Measurements from ENCODE around the gene MCTP1.

The MCTP1 gene

DNA sequence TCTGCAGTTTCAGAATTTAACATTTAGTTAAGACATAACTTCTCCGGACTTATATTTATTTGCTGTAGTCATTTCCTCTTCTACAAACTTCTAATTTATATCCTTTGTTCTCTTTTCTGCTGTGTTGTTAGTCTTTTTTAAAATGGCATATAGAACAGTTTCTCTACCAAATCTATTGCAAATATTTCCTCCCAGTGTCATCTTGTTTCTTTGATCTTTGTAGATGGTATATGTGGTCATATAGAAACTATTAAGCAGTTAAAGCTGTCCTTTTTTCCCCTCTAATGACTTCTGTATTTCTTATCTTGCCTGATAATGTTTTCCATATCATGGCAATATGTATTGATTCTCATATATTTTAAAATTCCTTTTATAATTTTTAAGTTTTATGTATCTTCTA, 264.5 kb downstream of the MCTP1 start:
- no peak for ATAC-seq
- TF ChIP-seq ZNF8 (CRISPR knock-in tag; IDR thresholded peaks at IDR 0.05), result no peak
- TF ChIP-seq RARB (CRISPR knock-in tag; IDR thresholded peaks at IDR 0.05), result no peak
- no peak for TF ChIP-seq ESRRG (CRISPR knock-in tag; IDR thresholded peaks at IDR 0.05)
- TF ChIP-seq PPARA (CRISPR knock-in tag; IDR thresholded peaks at IDR 0.05; ENCODE audit: borderline replicate concordance), result no peak
- no peak for TF ChIP-seq BACH2 (CRISPR knock-in tag; IDR thresholded peaks at IDR 0.05; ENCODE audit: borderline replicate concordance)
- TF ChIP-seq SNAI2 (CRISPR knock-in tag; IDR thresholded peaks at IDR 0.05), result no peak
- no peak for TF ChIP-seq TCF4 (CRISPR knock-in tag; IDR thresholded peaks at IDR 0.05; ENCODE audit: borderline replicate concordance)
- TF ChIP-seq, protein P1, sequence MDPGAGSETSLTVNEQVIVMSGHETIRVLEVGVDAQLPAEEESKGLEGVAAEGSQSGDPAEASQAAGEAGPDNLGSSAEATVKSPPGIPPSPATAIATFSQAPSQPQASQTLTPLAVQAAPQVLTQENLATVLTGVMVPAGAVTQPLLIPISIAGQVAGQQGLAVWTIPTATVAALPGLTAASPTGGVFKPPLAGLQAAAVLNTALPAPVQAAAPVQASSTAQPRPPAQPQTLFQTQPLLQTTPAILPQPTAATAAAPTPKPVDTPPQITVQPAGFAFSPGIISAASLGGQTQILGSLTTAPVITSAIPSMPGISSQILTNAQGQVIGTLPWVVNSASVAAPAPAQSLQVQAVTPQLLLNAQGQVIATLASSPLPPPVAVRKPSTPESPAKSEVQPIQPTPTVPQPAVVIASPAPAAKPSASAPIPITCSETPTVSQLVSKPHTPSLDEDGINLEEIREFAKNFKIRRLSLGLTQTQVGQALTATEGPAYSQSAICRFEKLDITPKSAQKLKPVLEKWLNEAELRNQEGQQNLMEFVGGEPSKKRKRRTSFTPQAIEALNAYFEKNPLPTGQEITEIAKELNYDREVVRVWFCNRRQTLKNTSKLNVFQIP (CRISPR knock-in tag; IDR thresholded peaks at IDR 0.05; ENCODE audit: borderline replicate concordance, low read depth), result no peak
- TF ChIP-seq ZFP3 (CRISPR knock-in tag; IDR thresholded peaks at IDR 0.05), result no peak
- TF ChIP-seq, protein P2, sequence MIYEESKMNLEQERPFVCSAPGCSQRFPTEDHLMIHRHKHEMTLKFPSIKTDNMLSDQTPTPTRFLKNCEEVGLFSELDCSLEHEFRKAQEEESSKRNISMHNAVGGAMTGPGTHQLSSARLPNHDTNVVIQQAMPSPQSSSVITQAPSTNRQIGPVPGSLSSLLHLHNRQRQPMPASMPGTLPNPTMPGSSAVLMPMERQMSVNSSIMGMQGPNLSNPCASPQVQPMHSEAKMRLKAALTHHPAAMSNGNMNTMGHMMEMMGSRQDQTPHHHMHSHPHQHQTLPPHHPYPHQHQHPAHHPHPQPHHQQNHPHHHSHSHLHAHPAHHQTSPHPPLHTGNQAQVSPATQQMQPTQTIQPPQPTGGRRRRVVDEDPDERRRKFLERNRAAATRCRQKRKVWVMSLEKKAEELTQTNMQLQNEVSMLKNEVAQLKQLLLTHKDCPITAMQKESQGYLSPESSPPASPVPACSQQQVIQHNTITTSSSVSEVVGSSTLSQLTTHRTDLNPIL (CRISPR knock-in tag; IDR thresholded peaks at IDR 0.05; ENCODE audit: low read depth), result no peak
- TF ChIP-seq, protein P3, sequence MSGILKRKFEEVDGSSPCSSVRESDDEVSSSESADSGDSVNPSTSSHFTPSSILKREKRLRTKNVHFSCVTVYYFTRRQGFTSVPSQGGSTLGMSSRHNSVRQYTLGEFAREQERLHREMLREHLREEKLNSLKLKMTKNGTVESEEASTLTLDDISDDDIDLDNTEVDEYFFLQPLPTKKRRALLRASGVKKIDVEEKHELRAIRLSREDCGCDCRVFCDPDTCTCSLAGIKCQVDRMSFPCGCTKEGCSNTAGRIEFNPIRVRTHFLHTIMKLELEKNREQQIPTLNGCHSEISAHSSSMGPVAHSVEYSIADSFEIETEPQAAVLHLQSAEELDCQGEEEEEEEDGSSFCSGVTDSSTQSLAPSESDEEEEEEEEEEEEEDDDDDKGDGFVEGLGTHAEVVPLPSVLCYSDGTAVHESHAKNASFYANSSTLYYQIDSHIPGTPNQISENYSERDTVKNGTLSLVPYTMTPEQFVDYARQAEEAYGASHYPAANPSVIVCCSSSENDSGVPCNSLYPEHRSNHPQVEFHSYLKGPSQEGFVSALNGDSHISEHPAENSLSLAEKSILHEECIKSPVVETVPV (CRISPR knock-in tag; IDR thresholded peaks at IDR 0.05), result no peak
- TF ChIP-seq ZNF70 (CRISPR knock-in tag; IDR thresholded peaks at IDR 0.05), result no peak
- TF ChIP-seq, protein P4, sequence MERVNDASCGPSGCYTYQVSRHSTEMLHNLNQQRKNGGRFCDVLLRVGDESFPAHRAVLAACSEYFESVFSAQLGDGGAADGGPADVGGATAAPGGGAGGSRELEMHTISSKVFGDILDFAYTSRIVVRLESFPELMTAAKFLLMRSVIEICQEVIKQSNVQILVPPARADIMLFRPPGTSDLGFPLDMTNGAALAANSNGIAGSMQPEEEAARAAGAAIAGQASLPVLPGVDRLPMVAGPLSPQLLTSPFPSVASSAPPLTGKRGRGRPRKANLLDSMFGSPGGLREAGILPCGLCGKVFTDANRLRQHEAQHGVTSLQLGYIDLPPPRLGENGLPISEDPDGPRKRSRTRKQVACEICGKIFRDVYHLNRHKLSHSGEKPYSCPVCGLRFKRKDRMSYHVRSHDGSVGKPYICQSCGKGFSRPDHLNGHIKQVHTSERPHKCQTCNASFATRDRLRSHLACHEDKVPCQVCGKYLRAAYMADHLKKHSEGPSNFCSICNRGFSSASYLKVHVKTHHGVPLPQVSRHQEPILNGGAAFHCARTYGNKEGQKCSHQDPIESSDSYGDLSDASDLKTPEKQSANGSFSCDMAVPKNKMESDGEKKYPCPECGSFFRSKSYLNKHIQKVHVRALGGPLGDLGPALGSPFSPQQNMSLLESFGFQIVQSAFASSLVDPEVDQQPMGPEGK (CRISPR knock-in tag; IDR thresholded peaks at IDR 0.05; ENCODE audit: borderline replicate concordance), result no peak
- TF ChIP-seq ARNTL (CRISPR knock-in tag; IDR thresholded peaks at IDR 0.05; ENCODE audit: borderline replicate concordance, low read depth), result no peak
- no peak for TF ChIP-seq OSR1 (CRISPR knock-in tag; IDR thresholded peaks at IDR 0.05)

DNA sequence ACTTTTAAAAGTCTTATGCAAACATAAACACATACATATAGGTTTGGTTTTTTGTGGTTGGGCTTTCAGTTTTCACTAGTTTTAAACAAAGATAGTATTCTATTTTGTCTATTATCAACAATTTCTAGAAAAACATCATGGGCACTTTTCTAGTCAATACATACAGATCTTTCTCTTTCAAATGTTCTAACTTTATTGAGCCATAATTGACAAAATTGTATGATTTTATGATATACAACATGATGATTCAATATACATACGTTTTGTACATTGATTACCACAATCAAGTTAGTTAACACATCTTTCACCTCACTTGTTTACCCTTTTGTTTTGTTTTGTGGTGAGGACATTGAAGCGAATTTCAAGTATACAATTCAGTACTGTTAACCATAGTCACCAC, 265.9 kb downstream of the MCTP1 start:
- TF ChIP-seq ZFP30 (CRISPR knock-in tag; IDR thresholded peaks at IDR 0.05) (no peak), TCF4 (CRISPR knock-in tag; IDR thresholded peaks at IDR 0.05; ENCODE audit: borderline replicate concordance) (no peak), CSDC2 (CRISPR knock-in tag; IDR thresholded peaks at IDR 0.05) (no peak), OSR1 (CRISPR knock-in tag; IDR thresholded peaks at IDR 0.05) (no peak), ZNF565 (CRISPR knock-in tag; conservative IDR thresholded peaks at IDR 0.05; ENCODE audit: low read depth) (no peak), ZFP3 (CRISPR knock-in tag; IDR thresholded peaks at IDR 0.05) (no peak), ESRRG (CRISPR knock-in tag; IDR thresholded peaks at IDR 0.05) (no peak), TOX (CRISPR knock-in tag; IDR thresholded peaks at IDR 0.05; ENCODE audit: borderline replicate concordance) (no peak), ZNF70 (CRISPR knock-in tag; IDR thresholded peaks at IDR 0.05) (no peak), RARB (CRISPR knock-in tag; IDR thresholded peaks at IDR 0.05) (no peak)
- TF ChIP-seq, protein P4 (CRISPR knock-in tag; IDR thresholded peaks at IDR 0.05; ENCODE audit: borderline replicate concordance), result no peak
- TF ChIP-seq, protein P1 (CRISPR knock-in tag; IDR thresholded peaks at IDR 0.05; ENCODE audit: borderline replicate concordance, low read depth), result no peak
- TF ChIP-seq, protein P3 (CRISPR knock-in tag; IDR thresholded peaks at IDR 0.05), result no peak
- ATAC-seq, result no peak

All from SK-N-SH treated with all-trans-retinoic acid at 6 μM for 48 hours (cell line).